ENCODE measurements around the gene EMP2.

EMP2 gene

DNA sequence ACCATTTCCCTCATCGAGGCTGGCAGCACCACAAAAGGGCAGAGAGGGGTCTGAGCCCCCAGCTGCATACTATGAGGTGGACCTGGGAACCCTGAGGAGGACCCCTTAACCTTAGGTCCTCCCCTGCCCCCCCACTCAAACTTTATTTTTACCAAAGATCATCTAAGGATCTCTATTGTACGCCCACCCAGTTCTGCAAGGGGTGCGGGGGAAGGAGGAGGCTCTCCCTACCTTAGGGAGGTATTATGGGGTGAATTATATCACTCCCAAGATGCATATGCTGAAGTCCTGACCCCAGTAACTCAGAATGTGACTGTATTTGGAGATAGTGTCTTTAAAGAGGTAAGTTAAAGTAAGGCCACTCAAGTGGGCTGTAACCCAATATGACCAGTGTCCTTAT is 26.8 kb upstream of the EMP2 start:
- H3K4me1 ChIP-seq (ENCODE audit: insufficient read depth, low read length): no peaks in the 10 kb centered on the region
- H3K4me3 ChIP-seq (ENCODE audit: low read length): no peak overlapping the region
- H3K9me3 ChIP-seq (ENCODE audit: insufficient read depth, low read depth, low read length): no peaks in the 10 kb centered on the region
- no peaks in the 10 kb centered on the region for H3K36me3 ChIP-seq (ENCODE audit: insufficient read depth, low read depth, low read length)
- no peaks in the 10 kb centered on the region for H3K27me3 ChIP-seq (ENCODE audit: insufficient read depth, low read length)
- no peak overlapping the region for H3K27ac ChIP-seq (ENCODE audit: low read length)
- no peak overlapping the region for H3K9ac ChIP-seq (ENCODE audit: low read depth, low read length)

DNA sequence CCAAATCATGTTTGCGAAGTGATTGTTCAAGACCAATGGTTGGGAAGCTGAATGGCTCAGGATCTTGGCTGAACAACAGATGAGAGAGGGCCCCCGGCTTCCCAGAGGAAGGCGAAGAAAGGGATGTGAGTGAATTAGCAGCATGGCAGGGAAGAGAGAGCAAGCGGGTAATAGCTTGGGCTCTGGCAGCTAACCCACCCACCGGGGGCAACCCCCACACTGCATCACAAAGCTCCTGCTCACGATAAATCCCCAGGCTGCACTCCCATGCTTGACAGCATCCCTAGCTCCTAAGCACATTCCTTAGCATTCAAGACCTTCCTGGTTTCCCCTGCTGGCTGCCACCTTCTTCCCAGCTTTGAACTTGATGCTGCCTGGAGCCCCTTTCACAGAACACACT is 26.2 kb upstream of the EMP2 start:
- no peak overlapping the region for H3K4me3 ChIP-seq (ENCODE audit: low read length)
- H3K36me3 ChIP-seq (ENCODE audit: insufficient read depth, low read depth, low read length): no peaks in the 10 kb centered on the region
- no peaks in the 10 kb centered on the region for H3K27me3 ChIP-seq (ENCODE audit: insufficient read depth, low read length)
- H3K4me1 ChIP-seq (ENCODE audit: insufficient read depth, low read length): no peaks in the 10 kb centered on the region
- H3K9me3 ChIP-seq (ENCODE audit: insufficient read depth, low read depth, low read length): no peaks in the 10 kb centered on the region
- no peak overlapping the region for H3K27ac ChIP-seq (ENCODE audit: low read length)
- no peak overlapping the region for H3K9ac ChIP-seq (ENCODE audit: low read depth, low read length)

DNA sequence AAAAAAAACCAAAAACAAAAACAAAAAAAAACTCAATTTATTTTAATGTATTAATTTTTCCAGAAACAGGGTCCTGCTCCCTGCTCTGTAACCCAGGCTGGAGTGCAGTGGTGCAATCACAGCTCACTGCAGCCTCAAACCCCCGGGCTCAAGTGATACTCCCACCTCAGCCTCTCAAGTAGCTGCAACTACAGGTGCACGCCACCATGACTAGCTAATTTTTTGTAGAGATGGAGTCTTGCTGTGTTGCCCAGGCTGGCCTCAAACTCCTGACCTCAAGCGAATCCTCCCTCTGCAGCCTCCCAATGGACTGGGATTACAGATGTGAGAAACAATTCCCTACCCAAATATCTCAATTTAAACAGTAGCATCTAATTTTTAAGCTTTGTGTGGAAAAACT is 25.2 kb upstream of the EMP2 start:
- H3K4me1 ChIP-seq (ENCODE audit: insufficient read depth, low read length): no peaks in the 10 kb centered on the region

DNA sequence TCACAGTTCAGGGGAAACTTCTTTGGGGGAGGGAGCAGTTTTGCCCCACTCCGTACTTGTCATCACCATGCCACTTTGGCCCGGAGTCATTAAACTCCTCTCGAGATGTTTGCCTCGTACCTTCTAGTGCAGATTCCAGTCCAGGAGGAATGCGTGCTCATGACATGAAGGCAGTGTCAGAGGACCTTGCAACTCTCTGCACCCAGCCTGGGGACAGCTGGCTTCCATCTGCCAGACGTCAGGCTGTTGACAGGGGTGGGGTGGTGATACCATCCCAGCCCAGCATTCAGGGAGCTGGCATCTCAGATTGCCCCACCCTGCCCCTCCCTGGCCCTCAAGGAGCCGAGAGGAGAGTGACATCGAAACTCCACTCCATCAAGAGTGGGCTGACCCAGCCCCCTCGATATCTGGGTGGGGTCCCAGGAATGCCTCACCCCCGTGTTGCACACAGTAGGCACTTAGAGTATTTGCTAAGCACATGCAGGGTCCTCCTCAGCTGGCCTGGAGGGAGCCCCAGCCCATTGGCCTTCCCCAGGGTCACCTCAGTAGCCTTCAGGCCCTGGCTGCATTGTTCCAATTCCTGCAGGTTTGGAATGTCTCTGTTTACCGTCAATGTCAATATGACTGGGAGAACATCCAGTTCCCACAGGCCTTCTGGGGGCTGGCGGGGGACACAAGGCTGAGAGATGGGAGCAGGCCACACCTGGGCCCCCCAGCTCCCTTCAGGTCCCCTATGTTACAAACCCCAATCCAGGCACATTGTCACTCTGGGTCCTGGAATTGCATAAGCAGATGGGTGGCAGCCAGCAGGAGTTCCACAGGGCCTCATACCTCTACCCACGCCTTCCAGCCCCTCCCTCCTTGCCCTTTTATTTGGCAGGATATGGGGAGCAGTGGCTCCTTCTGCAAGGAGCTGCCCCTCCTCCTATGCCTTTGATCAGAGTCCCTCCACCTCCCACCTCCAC is 21.3 kb upstream of the EMP2 start:
- Histone ChIP-seq H3K4me3 (ENCODE audit: low read length) (no peak overlapping the region), H3K9me3 (ENCODE audit: insufficient read depth, low read depth, low read length) (no peaks in the 10 kb centered on the region), H3K9ac (ENCODE audit: low read depth, low read length) (no peak overlapping the region), H3K27me3 (ENCODE audit: insufficient read depth, low read length) (no peaks in the 10 kb centered on the region), H3K27ac (ENCODE audit: low read length) (no peak overlapping the region), H3K36me3 (ENCODE audit: insufficient read depth, low read depth, low read length) (no peaks in the 10 kb centered on the region), H3K4me1 (ENCODE audit: insufficient read depth, low read length) (no peaks in the 10 kb centered on the region)

More for the DNA sequence above, 25.2 kb upstream of the EMP2 start:
- Histone ChIP-seq H3K9ac (ENCODE audit: low read depth, low read length) (no peak overlapping the region), H3K9me3 (ENCODE audit: insufficient read depth, low read depth, low read length) (no peaks in the 10 kb centered on the region), H3K27ac (ENCODE audit: low read length) (no peak overlapping the region), H3K36me3 (ENCODE audit: insufficient read depth, low read depth, low read length) (no peaks in the 10 kb centered on the region), H3K4me3 (ENCODE audit: low read length) (no peak overlapping the region), H3K27me3 (ENCODE audit: insufficient read depth, low read length) (no peaks in the 10 kb centered on the region)

DNA sequence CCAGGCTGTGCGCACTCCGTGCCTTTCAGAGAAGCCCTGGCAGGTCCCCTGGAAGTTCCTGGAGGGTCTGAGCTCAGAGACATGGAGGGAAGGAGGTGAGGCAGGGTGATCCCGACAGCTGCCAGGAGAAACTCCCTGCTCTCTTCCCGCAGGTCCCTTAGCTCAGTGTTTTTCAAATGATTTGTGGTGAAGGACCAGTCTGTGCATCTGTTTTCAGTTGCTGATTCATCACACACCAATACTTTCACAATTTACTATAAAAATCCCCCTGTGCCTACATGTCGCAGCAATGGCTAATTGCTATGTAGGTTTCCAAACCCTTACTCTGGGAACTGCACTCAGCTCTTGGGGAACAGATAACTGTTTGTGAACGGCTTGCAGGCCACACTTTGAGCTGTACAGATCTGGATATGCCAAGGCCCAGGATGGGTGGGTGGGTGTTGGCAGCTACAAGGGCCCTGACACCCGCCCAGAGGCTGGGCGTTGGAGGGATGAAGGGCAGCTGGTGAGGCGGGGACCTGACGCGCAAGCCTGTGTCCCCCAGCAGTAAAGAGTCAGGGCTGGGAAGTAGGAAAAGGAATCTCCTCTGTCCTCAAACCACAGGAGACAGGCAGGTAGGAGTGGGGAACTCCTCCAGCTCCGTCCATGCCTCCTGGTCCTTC is 20.5 kb upstream of the EMP2 start:
- H3K27me3 ChIP-seq (ENCODE audit: insufficient read depth, low read length): no peaks in the 10 kb centered on the region
- no peak overlapping the region for H3K9ac ChIP-seq (ENCODE audit: low read depth, low read length)
- H3K9me3 ChIP-seq (ENCODE audit: insufficient read depth, low read depth, low read length): no peaks in the 10 kb centered on the region
- H3K4me3 ChIP-seq (ENCODE audit: low read length): no peak overlapping the region
- H3K27ac ChIP-seq (ENCODE audit: low read length): no peak overlapping the region
- H3K36me3 ChIP-seq (ENCODE audit: insufficient read depth, low read depth, low read length): no peaks in the 10 kb centered on the region
- no peaks in the 10 kb centered on the region for H3K4me1 ChIP-seq (ENCODE audit: insufficient read depth, low read length)

DNA sequence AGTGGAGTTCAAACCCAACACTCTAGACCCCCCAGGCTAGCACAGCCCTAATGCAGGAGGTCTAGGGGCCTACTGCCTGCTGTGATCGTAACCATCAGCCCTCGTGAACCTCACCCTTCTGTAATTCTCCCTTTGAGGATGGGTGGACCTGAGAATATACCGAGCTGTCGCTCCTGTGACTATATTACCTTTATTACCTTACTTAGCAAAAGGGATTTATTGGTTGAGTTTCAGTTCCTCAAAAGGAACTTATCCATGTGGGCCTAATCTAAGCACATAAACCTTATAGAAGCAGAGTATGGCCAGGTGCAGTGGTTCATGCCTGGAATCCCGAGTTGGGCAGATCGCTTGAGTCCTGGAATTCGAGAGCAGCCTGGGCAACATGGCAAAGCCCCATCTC is 19.2 kb upstream of the EMP2 start:
- no peak overlapping the region for H3K4me3 ChIP-seq (ENCODE audit: low read length)
- no peaks in the 10 kb centered on the region for H3K9me3 ChIP-seq (ENCODE audit: insufficient read depth, low read depth, low read length)
- H3K36me3 ChIP-seq (ENCODE audit: insufficient read depth, low read depth, low read length): no peaks in the 10 kb centered on the region
- H3K4me1 ChIP-seq (ENCODE audit: insufficient read depth, low read length): no peaks in the 10 kb centered on the region
- no peak overlapping the region for H3K27ac ChIP-seq (ENCODE audit: low read length)
- no peak overlapping the region for H3K9ac ChIP-seq (ENCODE audit: low read depth, low read length)
- H3K27me3 ChIP-seq (ENCODE audit: insufficient read depth, low read length): no peaks in the 10 kb centered on the region

DNA sequence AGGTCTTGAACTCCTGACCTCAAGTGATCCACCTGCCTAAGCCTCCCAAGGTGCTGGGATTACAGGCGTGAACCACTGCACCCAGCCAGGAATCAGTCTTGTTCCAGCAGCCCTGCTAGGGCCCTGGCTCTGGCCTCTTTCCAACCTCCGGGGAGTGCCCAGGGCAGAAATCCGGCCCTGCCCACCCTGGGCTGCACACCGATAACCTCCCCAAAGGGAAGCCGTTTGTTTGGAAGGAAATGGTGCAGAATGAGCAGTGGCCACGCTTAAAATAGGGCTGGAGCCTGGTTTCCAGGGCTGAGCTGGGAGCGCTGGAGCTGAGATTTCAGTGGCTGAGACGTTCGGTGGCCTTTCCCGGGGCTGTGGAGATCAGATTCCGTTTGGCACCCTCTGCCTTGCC is 17.8 kb upstream of the EMP2 start:
- Histone ChIP-seq H3K27ac (ENCODE audit: low read length) (no peak overlapping the region), H3K9ac (ENCODE audit: low read depth, low read length) (no peak overlapping the region), H3K27me3 (ENCODE audit: insufficient read depth, low read length) (no peaks in the 10 kb centered on the region), H3K4me1 (ENCODE audit: insufficient read depth, low read length) (no peaks in the 10 kb centered on the region), H3K4me3 (ENCODE audit: low read length) (no peak overlapping the region), H3K9me3 (ENCODE audit: insufficient read depth, low read depth, low read length) (no peaks in the 10 kb centered on the region), H3K36me3 (ENCODE audit: insufficient read depth, low read depth, low read length) (no peaks in the 10 kb centered on the region)

DNA sequence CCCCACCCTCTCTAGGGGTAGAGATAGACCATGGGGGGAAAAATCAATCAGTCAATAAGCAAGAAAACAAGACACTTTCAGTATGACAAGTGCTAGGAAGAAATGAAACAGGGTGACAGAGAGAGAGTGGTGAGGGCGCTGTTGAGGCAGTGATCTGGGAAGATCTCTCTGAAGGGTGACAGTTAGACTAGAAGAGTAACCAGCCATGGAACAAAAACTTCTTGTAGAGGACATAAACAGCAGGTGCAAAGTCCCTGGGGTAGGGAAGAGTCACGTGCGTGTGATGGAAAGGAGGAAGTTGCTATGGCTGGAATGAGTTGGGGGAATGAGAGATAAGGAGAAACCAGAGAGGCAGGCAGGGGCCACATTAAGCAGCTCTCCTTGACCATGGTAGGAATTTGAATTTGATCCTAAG is 16.8 kb upstream of the EMP2 start:
- H3K4me1 ChIP-seq (ENCODE audit: insufficient read depth, low read length): no peaks in the 10 kb centered on the region
- H3K9me3 ChIP-seq (ENCODE audit: insufficient read depth, low read depth, low read length): no peaks in the 10 kb centered on the region
- no peak overlapping the region for H3K27ac ChIP-seq (ENCODE audit: low read length)
- no peak overlapping the region for H3K9ac ChIP-seq (ENCODE audit: low read depth, low read length)
- H3K27me3 ChIP-seq (ENCODE audit: insufficient read depth, low read length): no peaks in the 10 kb centered on the region
- H3K4me3 ChIP-seq (ENCODE audit: low read length): no peak overlapping the region
- no peaks in the 10 kb centered on the region for H3K36me3 ChIP-seq (ENCODE audit: insufficient read depth, low read depth, low read length)

DNA sequence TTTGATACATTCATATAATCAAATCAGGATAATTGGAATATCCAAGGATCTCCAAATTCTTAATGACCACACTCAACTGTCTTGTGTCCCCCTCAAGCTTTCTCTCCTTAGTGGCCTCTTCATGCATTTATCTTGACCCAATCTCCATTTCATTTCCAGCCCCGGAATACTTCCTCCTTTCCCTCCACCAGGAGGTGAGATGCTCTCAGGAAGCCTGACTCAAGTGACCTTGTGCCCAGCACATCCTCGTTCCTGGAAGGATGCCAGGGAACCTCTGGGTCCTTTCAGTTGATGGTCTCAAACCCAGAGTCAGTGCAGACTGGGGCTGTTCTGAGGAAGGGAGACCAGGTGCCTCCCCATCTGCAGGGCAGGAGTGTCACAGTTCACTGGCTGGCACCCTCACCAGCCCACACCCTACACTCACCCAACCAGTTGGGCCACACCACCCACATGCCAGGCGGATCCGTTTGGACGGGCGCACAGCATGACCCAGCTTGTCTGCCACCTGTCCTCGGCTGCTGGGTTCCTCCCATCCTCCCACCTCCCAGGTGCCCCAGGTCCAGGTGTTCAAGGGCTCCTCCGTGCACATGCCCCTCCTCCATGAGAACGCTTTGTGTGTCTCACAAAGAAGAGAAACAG is 14.0 kb upstream of the EMP2 start:
- H3K36me3 ChIP-seq (ENCODE audit: insufficient read depth, low read depth, low read length): no peaks in the 10 kb centered on the region
- H3K27ac ChIP-seq (ENCODE audit: low read length): no peak overlapping the region
- H3K4me3 ChIP-seq (ENCODE audit: low read length): no peak overlapping the region
- no peak overlapping the region for H3K9ac ChIP-seq (ENCODE audit: low read depth, low read length)
- H3K4me1 ChIP-seq (ENCODE audit: insufficient read depth, low read length): no peaks in the 10 kb centered on the region
- no peaks in the 10 kb centered on the region for H3K27me3 ChIP-seq (ENCODE audit: insufficient read depth, low read length)
- H3K9me3 ChIP-seq (ENCODE audit: insufficient read depth, low read depth, low read length): no peaks in the 10 kb centered on the region

DNA sequence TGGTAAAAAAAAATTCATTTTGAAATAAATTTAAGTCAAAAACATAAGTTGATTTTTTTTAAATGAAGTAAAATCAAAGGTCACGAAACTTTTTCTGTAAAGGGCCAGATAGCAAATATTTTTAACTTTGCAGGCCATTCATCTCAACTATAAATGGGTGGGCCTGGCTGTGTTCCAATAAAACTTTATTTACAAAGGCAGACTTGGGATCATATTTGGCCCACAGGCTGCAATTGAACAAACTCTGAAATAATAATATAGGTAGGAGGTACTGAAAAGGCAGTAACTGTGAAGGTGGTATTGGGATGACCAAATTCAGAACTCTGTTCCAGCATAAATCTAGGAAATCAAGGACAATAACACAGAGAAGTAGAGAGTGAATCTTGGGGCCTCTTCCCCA is 12.2 kb upstream of the EMP2 start:
- no peak overlapping the region for H3K4me3 ChIP-seq (ENCODE audit: low read length)
- H3K9me3 ChIP-seq (ENCODE audit: insufficient read depth, low read depth, low read length): no peaks in the 10 kb centered on the region
- H3K4me1 ChIP-seq (ENCODE audit: insufficient read depth, low read length): no peaks in the 10 kb centered on the region
- H3K27me3 ChIP-seq (ENCODE audit: insufficient read depth, low read length): no peaks in the 10 kb centered on the region
- no peak overlapping the region for H3K9ac ChIP-seq (ENCODE audit: low read depth, low read length)
- H3K27ac ChIP-seq (ENCODE audit: low read length): no peak overlapping the region
- no peaks in the 10 kb centered on the region for H3K36me3 ChIP-seq (ENCODE audit: insufficient read depth, low read depth, low read length)

DNA sequence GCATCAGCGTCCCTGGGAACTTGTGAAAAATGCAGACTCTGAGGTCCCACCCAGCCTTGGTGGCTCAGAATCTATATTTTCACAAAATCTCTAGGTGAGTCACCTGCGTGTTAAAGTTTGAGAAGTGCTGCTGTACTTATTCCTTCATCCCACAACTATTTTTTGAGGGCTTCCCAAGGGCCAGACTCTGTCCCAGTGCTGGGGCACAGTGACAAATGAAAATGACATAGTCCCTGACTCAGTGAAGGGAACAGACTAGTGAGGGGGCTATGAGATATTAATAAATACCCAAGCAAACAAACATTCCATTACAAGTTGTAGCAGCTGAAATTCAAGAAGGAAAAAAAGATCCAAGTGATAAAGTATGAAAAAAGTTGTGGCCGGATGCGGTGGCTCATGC is 9.9 kb upstream of the EMP2 start:
- Histone ChIP-seq H3K4me3 (ENCODE audit: low read length) (no peak overlapping the region), H3K36me3 (ENCODE audit: insufficient read depth, low read depth, low read length) (no peaks in the 10 kb centered on the region), H3K27ac (ENCODE audit: low read length) (no peak overlapping the region), H3K9ac (ENCODE audit: low read depth, low read length) (no peak overlapping the region), H3K27me3 (ENCODE audit: insufficient read depth, low read length) (no peaks in the 10 kb centered on the region), H3K4me1 (ENCODE audit: insufficient read depth, low read length) (no peaks in the 10 kb centered on the region), H3K9me3 (ENCODE audit: insufficient read depth, low read depth, low read length) (no peaks in the 10 kb centered on the region)

DNA sequence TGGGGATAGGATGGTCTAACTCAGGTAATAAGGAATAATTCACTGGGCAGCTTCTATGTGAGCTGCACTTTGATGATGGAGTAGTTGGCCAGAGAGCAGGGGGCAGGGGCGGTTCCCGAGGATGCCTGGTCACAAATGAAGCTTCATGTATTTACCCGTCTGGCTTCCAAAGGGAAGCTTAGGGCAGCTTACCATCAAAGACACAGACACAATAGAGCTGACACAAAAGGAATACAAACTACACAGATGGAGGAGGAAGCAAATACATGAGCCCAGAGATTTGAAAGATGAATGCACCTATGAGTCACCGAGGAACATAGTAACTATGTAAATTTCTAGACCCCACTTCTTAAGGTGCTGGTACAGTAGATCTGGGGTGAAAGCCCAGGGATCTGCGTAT is 8.7 kb upstream of the EMP2 start:
- Histone ChIP-seq H3K9me3 (ENCODE audit: insufficient read depth, low read depth, low read length) (no peaks in the 10 kb centered on the region), H3K4me3 (ENCODE audit: low read length) (no peak overlapping the region), H3K27ac (ENCODE audit: low read length) (no peak overlapping the region), H3K4me1 (ENCODE audit: insufficient read depth, low read length) (no peaks in the 10 kb centered on the region), H3K9ac (ENCODE audit: low read depth, low read length) (no peak overlapping the region), H3K36me3 (ENCODE audit: insufficient read depth, low read depth, low read length) (no peaks in the 10 kb centered on the region), H3K27me3 (ENCODE audit: insufficient read depth, low read length) (no peaks in the 10 kb centered on the region)
